PC-3 (cell line): ENCODE results near the gene ADRM1. TPM values are rescaled to one million over a fixed set of nuclear protein-coding genes. Genes with fewer than 3 reads are reported as not detected.
A peak's percentile ranks its signal among the peaks of the same experiment; 100 is the strongest.

Source experiments
- ATAC-seq: fragments of 200-7000 bp; cut with Tn5 transposase; 2 replicates; pipeline ENCODE4 v1.9.1; 2020; ENCODE audit warnings: mild to moderate bottlenecking, moderate library complexity
- BruUV-seq: library from RNA; stranded (reverse); fragments of 400-500 nt; replicated peaks from 2 replicates; lab custom pipeline; 2021; lab: Mats Ljungman, UMichigan
- CTCF ChIA-PET: fragments of 300-600 bp; sonication (Branson Sonifier 250); formaldehyde crosslinking; loops from one replicate; lab custom pipeline; 2022; ENCODE audit warnings: antibody characterized with exemption; lab: Charles Lee
- POLR2A ChIA-PET: fragments of 300-600 bp; sonication (Branson Sonifier 250); formaldehyde crosslinking; loops from one replicate; lab custom pipeline; 2022; ENCODE audit warnings: antibody characterized with exemption; ENCODE audit not compliant: unreplicated experiment; lab: Charles Lee
- DNase-seq: peaks from one replicate; pipeline ENCODE4 v3.0.0-alpha.2; 2015
- H2AFZ ChIP-seq: fragments of 300-600 bp; sonication (generic); 2 replicates; pipeline ENCODE4 v1.6.0; 2016; ENCODE audit warnings: antibody characterized with exemption, low read length
- H3F3A ChIP-seq: fragments of 300-600 bp; sonication (generic); one replicate; pipeline ENCODE4 v1.6.0; 2017; ENCODE audit warnings: antibody characterized with exemption, low read length, control low read depth, mild to moderate bottlenecking; ENCODE audit not compliant: unreplicated experiment
- H3K27ac ChIP-seq: fragments of 300-600 bp; sonication (generic); 2 replicates; pipeline ENCODE4 v1.5.1; 2016; ENCODE audit warnings: mild to moderate bottlenecking, low read length
- H3K27me3 ChIP-seq: fragments of 300-600 bp; sonication (generic); 2 replicates; pipeline ENCODE4 v1.6.1; 2016; ENCODE audit warnings: low read length, mixed read lengths
- H3K36me3 ChIP-seq: fragments of 300-600 bp; sonication (generic); 2 replicates; pipeline ENCODE4 v1.6.1; 2016; ENCODE audit warnings: low read depth, mixed run types, low read length, mixed read lengths
- H3K4me1 ChIP-seq: fragments of 300-600 bp; sonication (generic); 2 replicates; pipeline ENCODE4 v1.5.1; 2016; ENCODE audit warnings: low read length; ENCODE audit not compliant: insufficient read depth
- H3K4me2 ChIP-seq: fragments of 300-600 bp; sonication (generic); 2 replicates; pipeline ENCODE4 v1.6.0; 2016; ENCODE audit warnings: low read length
- H3K4me3 ChIP-seq: fragments of 300-600 bp; sonication (generic); 2 replicates; pipeline ENCODE4 v1.5.1; 2016; ENCODE audit warnings: mild to moderate bottlenecking, low read length, mixed read lengths
- H3K79me2 ChIP-seq: fragments of 300-600 bp; sonication (generic); 2 replicates; pipeline ENCODE4 v1.6.1; 2017; ENCODE audit warnings: low read length, mixed read lengths
- H3K9ac ChIP-seq: fragments of 300-600 bp; sonication (generic); 2 replicates; pipeline ENCODE4 v1.6.0; 2016; ENCODE audit warnings: mild to moderate bottlenecking, low read length
- H3K9me2 ChIP-seq: fragments of 300-600 bp; sonication (generic); replicated peaks from 2 replicates; pipeline ENCODE4 v1.6.1; 2016; ENCODE audit warnings: mixed run types, low read length, mixed read lengths
- H3K9me3 ChIP-seq: fragments of 300-600 bp; sonication (generic); 2 replicates; pipeline ENCODE4 v1.6.1; 2016; ENCODE audit warnings: low read length, mixed read lengths
- H4K20me1 ChIP-seq: fragments of 300-600 bp; sonication (generic); 2 replicates; pipeline ENCODE4 v1.6.1; 2016; ENCODE audit warnings: low read length, mixed read lengths
- CTCF ChIP-seq: fragments of 300-600 bp; sonication (generic); conservative IDR thresholded peaks from 2 replicates; pipeline ENCODE4 v1.5.1; 2017; ENCODE audit warnings: antibody characterized with exemption, low read depth, mild to moderate bottlenecking, low read length
- EZH2 ChIP-seq: fragments of 300-600 bp; sonication (generic); IDR thresholded peaks from one replicate; pipeline ENCODE4 v1.6.1; 2017; ENCODE audit warnings: antibody characterized with exemption, mild to moderate bottlenecking, low read length; ENCODE audit not compliant: unreplicated experiment
- EZH2phosphoT487 ChIP-seq: fragments of 300-600 bp; sonication (generic); IDR thresholded peaks from 2 replicates; pipeline ENCODE4 v1.6.1; 2018; ENCODE audit warnings: mild to moderate bottlenecking, antibody characterized with exemption, low read length, borderline replicate concordance
- intact Hi-C: fragments of 100-400 bp; cut with micrococcal nuclease; formaldehyde crosslinking; loops from 2 replicates; pipeline ENCODE4 v1.9.0; 2023
- total RNA-seq: library from RNA; depleted of rRNA; stranded (reverse); fragments of >200 nt; gene quantifications from 2 replicates; pipeline ENCODE4 v1.2.3, GENCODE V29; 2014

Gene ADRM1
- total RNA-seq, 1 experiment from 2014 or later: 374 TPM

DNA sequence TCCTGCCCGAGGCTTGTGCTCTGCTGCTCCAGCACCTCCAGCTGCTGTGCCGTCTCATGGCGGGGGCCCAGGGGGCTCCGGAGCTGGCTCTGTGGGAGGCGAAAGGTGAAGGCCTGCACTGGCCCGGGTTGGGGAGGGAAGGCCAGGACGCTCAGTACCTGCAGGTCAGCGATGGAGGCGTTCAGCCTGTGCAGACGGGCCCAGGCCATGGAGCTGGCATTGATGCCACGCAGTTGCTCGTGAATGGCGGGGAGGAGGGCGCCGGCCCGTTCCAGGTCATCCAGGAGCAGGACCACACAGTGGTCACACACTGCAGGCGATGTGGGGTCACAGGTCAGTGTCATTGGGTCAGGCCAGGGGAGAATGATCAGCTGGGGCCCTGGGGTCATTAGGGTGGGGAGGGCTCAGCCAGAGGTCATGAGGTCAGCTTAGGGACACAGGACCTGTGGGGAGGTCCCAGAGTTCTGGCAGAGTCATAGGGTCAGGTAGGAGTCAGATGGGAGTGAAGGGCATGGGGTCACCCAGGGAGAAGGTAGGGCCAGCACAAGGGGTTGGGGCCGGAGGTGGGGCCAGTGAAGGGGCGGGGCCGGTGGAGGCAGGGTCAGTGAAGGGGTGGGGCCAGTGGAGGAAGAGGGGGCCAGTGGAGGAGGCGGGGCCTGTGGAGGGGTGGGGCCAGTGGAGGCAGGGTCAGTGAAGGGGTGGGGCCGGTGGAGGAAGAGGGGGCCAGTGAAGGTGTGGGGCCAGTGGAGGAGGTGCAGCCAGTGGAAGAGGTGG is 18.0 kb downstream of the ADRM1 start:
- BruUV-seq: no TSS peak
- intact Hi-C loops: no loop called here
- CTCF ChIA-PET: no interaction called here

GRCh38 chr20:62321521-62321948 is 18.7 kb downstream of the ADRM1 start:
- CTCF ChIA-PET: no interaction called here
- Histone ChIP-seq H3K9ac (no peak overlapping the region), H3K36me3 (peaks cover 69% of the 10 kb centered on the region), H3K4me1 (no peaks in the 10 kb centered on the region), H3K9me2 (no peaks in the 10 kb centered on the region), H3K27ac (no peak overlapping the region), H3K4me2 (no peak overlapping the region), H3K27me3 (no peaks in the 10 kb centered on the region), H3K4me3 (no peak overlapping the region), H3K9me3 (no peaks in the 10 kb centered on the region), H2AFZ (no peak overlapping the region), H3F3A (peaks cover 6% of the 10 kb centered on the region), H4K20me1 (peaks cover 14% of the 10 kb centered on the region; the same call in 1 of the 2 replicates), H3K79me2 (no peaks in the 10 kb centered on the region)
- POLR2A ChIA-PET: no interaction called here
- intact Hi-C loops: no loop called here
- peak; percentile 27 for DNase-seq
- ATAC-seq: peak; percentile 35
- no TSS peak for BruUV-seq
- TF ChIP-seq EZH2: no peak
- no peak for TF ChIP-seq EZH2phosphoT487
- no peak for TF ChIP-seq CTCF

More for the DNA sequence above, 18.0 kb downstream of the ADRM1 start:
- DNase-seq (peak; percentile 23), ATAC-seq (no peak)
- Histone ChIP-seq H3K4me2 (no peak overlapping the region), H3K9me3 (no peaks in the 10 kb centered on the region), H4K20me1 (peaks cover 14% of the 10 kb centered on the region; the same call in 1 of the 2 replicates), H3K27me3 (no peaks in the 10 kb centered on the region), H3K27ac (no peak overlapping the region), H3K79me2 (no peaks in the 10 kb centered on the region), H3F3A (peaks cover 6% of the 10 kb centered on the region), H3K4me3 (no peak overlapping the region), H3K9ac (no peak overlapping the region), H3K9me2 (no peaks in the 10 kb centered on the region), H2AFZ (no peak overlapping the region), H3K36me3 (peaks cover 70% of the 10 kb centered on the region), H3K4me1 (no peaks in the 10 kb centered on the region)
- TF ChIP-seq EZH2 (no peak), EZH2phosphoT487 (no peak), CTCF (no peak)
- POLR2A ChIA-PET: no interaction called here

DNA sequence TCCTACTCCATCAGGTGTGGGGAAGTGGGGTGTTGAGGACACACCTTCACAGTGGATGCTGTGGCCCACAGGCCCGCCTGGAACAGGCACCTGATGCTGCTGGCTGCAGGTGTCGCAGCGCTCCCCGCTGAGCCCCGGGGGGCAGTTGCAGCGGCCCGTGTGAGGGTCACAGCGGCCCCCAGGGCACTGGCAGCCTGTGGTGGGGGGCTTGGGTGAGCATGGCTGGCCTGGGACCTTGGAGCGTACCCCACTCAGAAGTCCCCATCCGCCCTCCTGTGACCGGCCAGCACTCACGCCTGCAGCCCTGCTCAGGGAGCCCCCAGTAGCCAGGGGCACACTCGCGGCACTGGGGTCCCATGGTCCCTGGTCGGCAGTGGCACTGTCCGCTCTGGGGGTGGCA is 19.2 kb downstream of the ADRM1 start:
- TF ChIP-seq EZH2: no peak
- TF ChIP-seq CTCF: no peak
- TF ChIP-seq EZH2phosphoT487: no peak
- DNase-seq: no peak
- no peaks in the 10 kb centered on the region for H3K4me1 ChIP-seq
- CTCF ChIA-PET: no interaction called here
- no peak overlapping the region for H3K4me3 ChIP-seq
- peaks cover 69% of the 10 kb centered on the region for H3K36me3 ChIP-seq
- H3K9me2 ChIP-seq: no peaks in the 10 kb centered on the region
- no peaks in the 10 kb centered on the region for H3K27me3 ChIP-seq
- ATAC-seq: peak; percentile 4
- no TSS peak for BruUV-seq
- peaks cover 14% of the 10 kb centered on the region; the same call in 1 of the 2 replicates for H4K20me1 ChIP-seq
- no peak overlapping the region for H2AFZ ChIP-seq
- H3F3A ChIP-seq: peaks cover 6% of the 10 kb centered on the region
- H3K9ac ChIP-seq: no peak overlapping the region
- no peak overlapping the region for H3K27ac ChIP-seq
- H3K79me2 ChIP-seq: no peaks in the 10 kb centered on the region
- POLR2A ChIA-PET: no interaction called here
- H3K4me2 ChIP-seq: no peak overlapping the region
- H3K9me3 ChIP-seq: no peaks in the 10 kb centered on the region
- intact Hi-C loops: no loop called here
